Liver (tissue), 9 donors: ENCODE data around the gene IDE. TPM values are rescaled to one million over a fixed set of nuclear protein-coding genes. Genes with fewer than 3 reads are reported as not detected.

ENCODE experiments used
- DNase-seq: peaks from one replicate; pipeline ENCODE4 v3.0.0-alpha.2; 2017; ENCODE audit warnings: low spot score
- H3K27ac ChIP-seq, 2 donors: one replicate each; pipeline ENCODE4 v1.7.0; 2013; ENCODE audit warnings: inconsistent platforms in 2 of 2, low read length in 2 of 2, control low read depth in 1 of 2, low read depth in 1 of 2, mild to moderate bottlenecking in 1 of 2
- H3K27me3 ChIP-seq, 4 donors: one replicate each; pipeline versions ENCODE4 v1.6.1 to v1.7.0; 2013; ENCODE audit warnings: low read length in 3 of 4, inconsistent platforms in 1 of 4, mild to moderate bottlenecking in 1 of 4, moderate library complexity in 1 of 4; ENCODE audit not compliant: control insufficient read depth in 4 of 4, insufficient read depth in 4 of 4
- H3K36me3 ChIP-seq, 4 donors: one replicate each; pipeline versions ENCODE4 v1.6.1 to v1.7.0; 2013; ENCODE audit warnings: low read length in 3 of 4, mild to moderate bottlenecking in 3 of 4, low read depth in 1 of 4, moderate library complexity in 1 of 4; ENCODE audit not compliant: control insufficient read depth in 4 of 4, insufficient read depth in 3 of 4
- H3K4me1 ChIP-seq, 4 donors: one replicate each; pipeline versions ENCODE4 v1.6.1 to v1.7.0; 2013; ENCODE audit warnings: low read length in 3 of 4, mild to moderate bottlenecking in 3 of 4, moderate library complexity in 1 of 4; ENCODE audit not compliant: control insufficient read depth in 4 of 4, insufficient read depth in 4 of 4
- H3K4me3 ChIP-seq, 3 donors: one replicate each; pipeline versions ENCODE4 v1.6.1 to v1.7.0; 2013; ENCODE audit warnings: low read length in 3 of 3, control low read depth in 1 of 3, low read depth in 1 of 3, mild to moderate bottlenecking in 1 of 3
- H3K9ac ChIP-seq, 2 donors: one replicate each; pipeline ENCODE4 v1.7.0; 2013; ENCODE audit warnings: low read length in 2 of 2, mild to moderate bottlenecking in 2 of 2, moderate library complexity in 2 of 2, control low read depth in 1 of 2, low read depth in 1 of 2
- H3K9me3 ChIP-seq, 4 donors: one replicate each; pipeline versions ENCODE4 v1.6.1 to v1.7.0; 2013; ENCODE audit warnings: low read length in 3 of 4; ENCODE audit not compliant: control insufficient read depth in 4 of 4
- EGR1 ChIP-seq, 2 donors: IDR thresholded peaks; 2 replicates each; pipeline ENCODE4 v1.6.1; 2016 to 2018; ENCODE audit warnings: antibody characterized with exemption in 2 of 2, low read depth in 2 of 2
- FOXA1 ChIP-seq: IDR thresholded peaks from 2 replicates; pipeline ENCODE4 v1.6.1; 2016; ENCODE audit warnings: antibody characterized with exemption
- FOXA2 ChIP-seq: IDR thresholded peaks from 2 replicates; pipeline ENCODE4 v1.6.1; 2016; ENCODE audit warnings: antibody characterized with exemption
- GABPA ChIP-seq, 2 donors: IDR thresholded peaks in 1 of 2; conservative IDR thresholded peaks in 1 of 2; 2 replicates each; pipeline ENCODE4 v1.6.1; 2016; ENCODE audit warnings: antibody characterized with exemption in 2 of 2, mild to moderate bottlenecking in 1 of 2, moderate library complexity in 1 of 2
- HNF4A ChIP-seq, 2 donors: conservative IDR thresholded peaks; 2 replicates each; pipeline ENCODE4 v1.6.1; 2016; ENCODE audit warnings: antibody characterized with exemption in 2 of 2, mild to moderate bottlenecking in 2 of 2
- HNF4G ChIP-seq: IDR thresholded peaks from 2 replicates; pipeline ENCODE4 v1.6.1; 2016; ENCODE audit warnings: antibody characterized with exemption
- JUND ChIP-seq, 2 donors: IDR thresholded peaks; 2 replicates each; pipeline ENCODE4 v1.6.1; 2016; ENCODE audit warnings: antibody characterized with exemption in 2 of 2
- NR2F2 ChIP-seq: IDR thresholded peaks from 2 replicates; pipeline ENCODE4 v1.6.1; 2016; ENCODE audit warnings: antibody characterized with exemption
- RXRA ChIP-seq, 2 donors: IDR thresholded peaks; 2 replicates each; pipeline ENCODE4 v1.6.1; 2017 to 2018; ENCODE audit warnings: antibody characterized with exemption in 2 of 2, mild to moderate bottlenecking in 1 of 2
- SP1 ChIP-seq: IDR thresholded peaks from 2 replicates; pipeline ENCODE4 v1.6.1; 2018; ENCODE audit warnings: antibody characterized with exemption, mild to moderate bottlenecking
- TAF1 ChIP-seq: conservative IDR thresholded peaks from 2 replicates; pipeline ENCODE4 v1.6.1; 2016; ENCODE audit warnings: antibody characterized with exemption, mild to moderate bottlenecking
- YY1 ChIP-seq: IDR thresholded peaks from 2 replicates; pipeline ENCODE4 v1.6.1; 2016; ENCODE audit warnings: antibody characterized with exemption, mild to moderate bottlenecking
- WGBS: extraction: QIAGEN DNeasy Blood & Tissue Kit; methylation state at CpG from one replicate; pipeline ENCODE4 v1.1.7; 2013; 5-methylcytosine and 5-hydroxymethylcytosine counted together
- polyA plus RNA-seq, 2 donors: library from polyadenylated mRNA; stranded (reverse) in 1 of 2; unstranded in 1 of 2; fragments of 200-250 nt in 1 of 2; fragments of >200 nt in 1 of 2; fragmentation: Nextera tagmentation in 1 of 2; extraction: Ambion mirVana in 1 of 2; gene quantifications; one replicate each; pipeline versions ENCODE4 v1.2.1 to v1.2.3, GENCODE V29; 2013 to 2015
- total RNA-seq, 2 donors: library from RNA; depleted of rRNA; stranded (reverse); fragments of >200 nt; gene quantifications; one replicate each; pipeline ENCODE4 v1.2.3, GENCODE V29; 2014
- TF ChIP-seq, protein P1 (sequence below): IDR thresholded peaks from 2 replicates; pipeline ENCODE4 v1.6.1; 2016; ENCODE audit warnings: antibody characterized with exemption, mild to moderate bottlenecking
- TF ChIP-seq, protein P2 (sequence below): fragments of 150-350 bp; IDR thresholded peaks from 2 replicates; pipeline ENCODE4 v1.5.1; 2017; ENCODE audit warnings: improper control_type of control experiment, low read depth, low read length; ENCODE audit not compliant: missing input control
- TF ChIP-seq, protein P3 (sequence below): IDR thresholded peaks from 2 replicates; pipeline ENCODE4 v1.6.1; 2016; ENCODE audit warnings: antibody characterized with exemption
- TF ChIP-seq, protein P4 (sequence below): IDR thresholded peaks from 2 replicates; pipeline ENCODE4 v1.6.1; 2016; ENCODE audit warnings: antibody characterized with exemption
- donor health status: healthy.
- donor health status: healthy.
- donor health status: healthy.
- donor health status: healthy.
- donor health status: healthy.

The IDE gene
- total and polyA plus RNA-seq, 4 donors = 9.4 to 31.3 (median 15.3) TPM

DNA sequence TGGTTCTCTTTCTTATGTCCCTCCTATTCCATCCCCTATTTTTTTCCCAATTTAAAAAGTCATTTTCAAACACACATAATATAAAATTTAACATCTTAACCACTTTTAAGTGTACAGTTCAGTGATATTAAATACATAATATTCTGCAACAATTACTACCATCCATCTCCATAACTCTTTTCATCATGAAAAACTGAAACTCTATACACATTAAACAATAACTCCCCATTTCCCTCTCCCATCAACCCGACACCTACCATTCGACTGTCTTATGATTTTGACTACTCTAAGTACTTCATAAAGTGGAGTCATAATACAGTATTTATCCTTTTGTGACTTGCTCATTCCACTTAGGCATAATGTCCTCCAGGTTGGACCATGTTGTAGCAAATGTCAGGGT lies 21.6 kb upstream of the IDE start:
- H3K36me3 ChIP-seq = no peaks in the 10 kb centered on the region
- peaks cover 2 to 21% (median 11%) of the 10 kb centered on the region in 4 donors for H3K4me1 ChIP-seq
- H3K27ac ChIP-seq = no peak overlapping the region
- no peak overlapping the region for H3K9ac ChIP-seq
- H3K4me3 ChIP-seq = no peak overlapping the region
- no peaks in the 10 kb centered on the region for H3K9me3 ChIP-seq
- 95% methylated on average over 2 of the region's 2 CpGs for WGBS
- TF ChIP-seq, protein P1, sequence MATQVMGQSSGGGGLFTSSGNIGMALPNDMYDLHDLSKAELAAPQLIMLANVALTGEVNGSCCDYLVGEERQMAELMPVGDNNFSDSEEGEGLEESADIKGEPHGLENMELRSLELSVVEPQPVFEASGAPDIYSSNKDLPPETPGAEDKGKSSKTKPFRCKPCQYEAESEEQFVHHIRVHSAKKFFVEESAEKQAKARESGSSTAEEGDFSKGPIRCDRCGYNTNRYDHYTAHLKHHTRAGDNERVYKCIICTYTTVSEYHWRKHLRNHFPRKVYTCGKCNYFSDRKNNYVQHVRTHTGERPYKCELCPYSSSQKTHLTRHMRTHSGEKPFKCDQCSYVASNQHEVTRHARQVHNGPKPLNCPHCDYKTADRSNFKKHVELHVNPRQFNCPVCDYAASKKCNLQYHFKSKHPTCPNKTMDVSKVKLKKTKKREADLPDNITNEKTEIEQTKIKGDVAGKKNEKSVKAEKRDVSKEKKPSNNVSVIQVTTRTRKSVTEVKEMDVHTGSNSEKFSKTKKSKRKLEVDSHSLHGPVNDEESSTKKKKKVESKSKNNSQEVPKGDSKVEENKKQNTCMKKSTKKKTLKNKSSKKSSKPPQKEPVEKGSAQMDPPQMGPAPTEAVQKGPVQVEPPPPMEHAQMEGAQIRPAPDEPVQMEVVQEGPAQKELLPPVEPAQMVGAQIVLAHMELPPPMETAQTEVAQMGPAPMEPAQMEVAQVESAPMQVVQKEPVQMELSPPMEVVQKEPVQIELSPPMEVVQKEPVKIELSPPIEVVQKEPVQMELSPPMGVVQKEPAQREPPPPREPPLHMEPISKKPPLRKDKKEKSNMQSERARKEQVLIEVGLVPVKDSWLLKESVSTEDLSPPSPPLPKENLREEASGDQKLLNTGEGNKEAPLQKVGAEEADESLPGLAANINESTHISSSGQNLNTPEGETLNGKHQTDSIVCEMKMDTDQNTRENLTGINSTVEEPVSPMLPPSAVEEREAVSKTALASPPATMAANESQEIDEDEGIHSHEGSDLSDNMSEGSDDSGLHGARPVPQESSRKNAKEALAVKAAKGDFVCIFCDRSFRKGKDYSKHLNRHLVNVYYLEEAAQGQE = no peak
- TF ChIP-seq HNF4A (conservative IDR thresholded peaks at IDR 0.05) (no peak), NR2F2 (no peak), GABPA (IDR thresholded peaks at IDR 0.05 in 1 of 2, conservative IDR thresholded peaks at IDR 0.05 in 1 of 2) (no peak), FOXA1 (no peak), YY1 (no peak), EGR1 (IDR thresholded peaks at IDR 0.05; ENCODE audit: low read depth in 2 of 2) (no peak), SP1 (no peak), RXRA (IDR thresholded peaks at IDR 0.05) (no peak), TAF1 (no peak), JUND (IDR thresholded peaks at IDR 0.05) (no peak), FOXA2 (no peak)
- TF ChIP-seq, protein P2, sequence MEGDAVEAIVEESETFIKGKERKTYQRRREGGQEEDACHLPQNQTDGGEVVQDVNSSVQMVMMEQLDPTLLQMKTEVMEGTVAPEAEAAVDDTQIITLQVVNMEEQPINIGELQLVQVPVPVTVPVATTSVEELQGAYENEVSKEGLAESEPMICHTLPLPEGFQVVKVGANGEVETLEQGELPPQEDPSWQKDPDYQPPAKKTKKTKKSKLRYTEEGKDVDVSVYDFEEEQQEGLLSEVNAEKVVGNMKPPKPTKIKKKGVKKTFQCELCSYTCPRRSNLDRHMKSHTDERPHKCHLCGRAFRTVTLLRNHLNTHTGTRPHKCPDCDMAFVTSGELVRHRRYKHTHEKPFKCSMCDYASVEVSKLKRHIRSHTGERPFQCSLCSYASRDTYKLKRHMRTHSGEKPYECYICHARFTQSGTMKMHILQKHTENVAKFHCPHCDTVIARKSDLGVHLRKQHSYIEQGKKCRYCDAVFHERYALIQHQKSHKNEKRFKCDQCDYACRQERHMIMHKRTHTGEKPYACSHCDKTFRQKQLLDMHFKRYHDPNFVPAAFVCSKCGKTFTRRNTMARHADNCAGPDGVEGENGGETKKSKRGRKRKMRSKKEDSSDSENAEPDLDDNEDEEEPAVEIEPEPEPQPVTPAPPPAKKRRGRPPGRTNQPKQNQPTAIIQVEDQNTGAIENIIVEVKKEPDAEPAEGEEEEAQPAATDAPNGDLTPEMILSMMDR = no peak
- TF ChIP-seq, protein P3, sequence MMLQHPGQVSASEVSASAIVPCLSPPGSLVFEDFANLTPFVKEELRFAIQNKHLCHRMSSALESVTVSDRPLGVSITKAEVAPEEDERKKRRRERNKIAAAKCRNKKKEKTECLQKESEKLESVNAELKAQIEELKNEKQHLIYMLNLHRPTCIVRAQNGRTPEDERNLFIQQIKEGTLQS = no peak
- DNase-seq = no peak
- no peaks in the 10 kb centered on the region for H3K27me3 ChIP-seq

DNA sequence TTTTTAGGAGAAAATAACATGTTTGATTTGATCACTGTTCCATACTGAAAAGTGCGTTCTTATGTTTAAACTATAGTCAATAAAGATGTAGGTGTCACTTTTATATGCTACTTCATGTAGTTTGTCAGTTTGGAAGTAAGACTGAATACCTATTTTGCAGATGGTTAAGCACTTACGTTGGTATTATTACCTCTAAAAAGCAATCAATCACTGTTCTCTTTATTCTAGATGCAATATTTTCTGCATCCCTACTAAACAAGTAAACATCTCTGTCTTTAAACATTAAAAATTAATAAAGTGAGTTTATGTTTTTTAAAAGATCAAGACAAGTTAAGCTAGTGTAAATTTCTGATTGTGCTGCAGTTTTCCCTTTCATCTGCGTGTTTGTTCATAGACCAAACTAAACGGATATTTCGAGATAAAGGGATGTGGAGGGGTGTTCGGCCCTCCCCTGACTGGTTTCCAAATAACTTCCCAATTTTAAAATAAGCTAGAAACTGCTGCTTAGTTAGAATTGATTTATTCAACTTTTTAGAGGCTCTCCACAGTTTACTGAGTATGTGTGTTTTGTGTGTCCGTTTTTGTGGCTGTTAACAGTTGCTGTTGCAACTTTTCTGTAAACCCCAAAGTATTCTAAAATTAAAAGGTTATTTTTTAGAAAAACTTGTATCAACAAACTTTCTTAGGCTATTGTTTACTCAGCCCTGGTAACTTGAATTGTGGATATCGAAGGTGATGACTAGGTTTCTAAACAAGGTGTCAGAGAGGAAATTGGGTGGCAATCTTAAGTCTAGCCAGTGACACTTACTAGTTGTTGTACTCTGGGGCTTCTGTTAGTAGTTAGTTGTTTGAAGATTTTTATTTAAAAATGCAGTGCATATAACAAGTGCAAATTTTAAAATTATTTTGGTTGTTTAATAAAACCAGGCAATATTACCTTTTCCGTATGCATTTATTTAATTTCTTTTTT lies 20.0 kb upstream of the IDE start:
- DNase-seq = no peak
- Histone ChIP-seq H3K9ac (peak overlapping the region in 1 of 2 donors; percentile 24), H3K4me1 (peaks cover 2 to 21% (median 11%) of the 10 kb centered on the region in 4 donors), H3K27me3 (no peaks in the 10 kb centered on the region), H3K9me3 (no peaks in the 10 kb centered on the region), H3K36me3 (no peaks in the 10 kb centered on the region), H3K27ac (no peak overlapping the region), H3K4me3 (peak overlapping the region in 2 of 3 donors; percentile 73 to 90)
- WGBS = 19% methylated on average over 9 of the region's 9 CpGs
- TF ChIP-seq, protein P3 = no peak
- TF ChIP-seq JUND (IDR thresholded peaks at IDR 0.05) (no peak), SP1 (no peak), EGR1 (IDR thresholded peaks at IDR 0.05; ENCODE audit: low read depth in 2 of 2) (no peak), HNF4G (no peak), FOXA1 (no peak)
- TF ChIP-seq, protein P2 = no peak
- TF ChIP-seq, protein P4, sequence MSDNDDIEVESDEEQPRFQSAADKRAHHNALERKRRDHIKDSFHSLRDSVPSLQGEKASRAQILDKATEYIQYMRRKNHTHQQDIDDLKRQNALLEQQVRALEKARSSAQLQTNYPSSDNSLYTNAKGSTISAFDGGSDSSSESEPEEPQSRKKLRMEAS = no peak
